ENCODE results near the gene NQO1.
"Not testable (repeated sequence)": the region's sequence is repeated elsewhere in the genome, so short reads cannot be mapped to it uniquely, and the experiment has no call there.

Gene NQO1

DNA sequence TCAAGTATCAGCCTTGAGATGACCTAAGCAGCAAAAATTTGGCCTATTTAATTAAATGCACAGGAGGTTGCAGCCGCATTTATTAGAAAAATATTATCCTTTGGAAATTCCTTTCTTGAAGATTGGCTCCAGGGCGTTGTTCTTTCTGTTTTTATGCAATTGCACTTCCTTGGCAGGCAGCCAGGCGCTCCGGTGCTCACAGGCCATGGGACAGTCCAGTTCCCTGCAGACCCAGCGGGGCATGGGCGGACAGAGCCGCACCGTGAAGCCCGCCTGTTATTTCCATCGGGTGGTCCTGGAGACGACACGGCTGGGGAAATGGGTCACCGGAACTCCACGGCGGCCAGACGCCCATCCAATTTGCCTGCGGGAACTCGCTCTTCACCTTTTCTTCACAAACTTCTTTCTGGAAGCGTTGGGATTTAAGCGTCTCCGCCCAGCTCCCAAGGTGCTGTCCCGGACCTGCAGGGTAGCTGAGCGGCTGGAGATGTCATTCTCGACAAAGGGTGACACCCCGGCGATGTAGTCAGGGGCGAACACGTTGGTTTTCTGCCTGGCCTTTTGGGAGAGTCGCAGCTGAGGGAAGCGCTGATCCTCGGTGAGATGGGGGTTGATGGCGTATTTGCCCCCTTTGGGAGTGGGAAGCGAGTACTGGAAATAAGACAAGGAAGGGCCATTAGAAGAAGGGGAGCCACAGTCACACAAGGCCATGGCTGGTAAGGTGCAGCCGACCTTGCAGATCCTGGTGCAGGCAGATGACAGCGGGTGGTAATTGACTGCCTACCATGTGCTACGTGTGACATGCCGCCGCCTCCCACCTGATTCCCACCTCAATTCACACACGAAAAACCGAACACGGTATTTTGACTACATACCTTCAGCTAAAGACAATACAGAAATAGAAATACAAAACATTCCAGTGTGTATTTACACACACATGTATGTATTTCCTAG is 15.9 kb upstream of the NQO1 start:
- DNase-seq: no peak

- DNase-seq: no peak
These were observed 15.2 kb upstream of the NQO1 start for GRCh38 chr16:69741519-69741918.

DNA sequence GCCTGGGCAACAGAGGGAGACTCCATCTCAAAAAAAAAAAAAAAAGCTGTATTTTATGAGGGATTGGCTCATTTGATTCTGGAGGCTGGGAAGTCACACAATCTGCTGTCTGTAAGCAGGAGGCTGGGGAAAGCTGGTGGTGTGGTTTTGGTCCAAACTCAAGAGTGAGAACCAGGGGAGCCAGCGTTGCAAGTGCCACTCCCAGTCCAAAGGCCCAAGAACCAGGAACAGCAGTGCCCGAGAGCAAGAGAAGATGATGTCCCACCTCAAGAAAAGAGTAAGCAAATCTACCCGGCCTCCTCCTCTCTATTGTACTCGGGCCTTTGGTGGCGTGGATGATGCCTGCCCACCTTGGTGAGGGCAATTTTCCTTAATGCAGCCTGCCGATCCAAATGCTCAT is 5.7 kb upstream of the NQO1 start:
- DNase-seq: no peak

DNA sequence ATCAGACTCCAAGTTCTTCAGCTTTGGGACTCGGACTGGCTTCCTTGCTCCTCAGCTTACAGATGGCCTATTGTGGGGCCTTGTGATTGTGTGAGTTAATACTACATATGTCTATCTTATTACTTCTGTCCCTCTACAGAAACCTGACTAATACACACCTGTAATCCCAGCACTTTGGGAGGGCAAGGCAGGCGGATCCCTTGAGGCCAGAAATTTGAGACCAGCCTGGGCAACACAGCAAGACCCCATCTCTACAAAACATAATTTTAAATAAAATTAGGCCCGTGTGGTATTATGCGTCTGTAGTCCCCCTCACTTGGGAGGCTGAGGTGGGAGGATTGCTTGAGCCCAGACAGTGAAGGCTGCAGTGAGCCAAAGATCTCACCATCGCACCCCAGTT is 4.9 kb upstream of the NQO1 start:
- DNase-seq: not testable (repeated sequence)

- not testable (repeated sequence) for DNase-seq
These were observed 2.7 kb upstream of the NQO1 start for GRCh38 chr16:69729030-69729429.

- DNase-seq: no peak
These were observed 1.5 kb upstream of the NQO1 start for GRCh38 chr16:69727916-69728270.

- no peak for DNase-seq
These were observed 664 bp downstream of the NQO1 start for GRCh38 chr16:69725480-69726312.

DNA sequence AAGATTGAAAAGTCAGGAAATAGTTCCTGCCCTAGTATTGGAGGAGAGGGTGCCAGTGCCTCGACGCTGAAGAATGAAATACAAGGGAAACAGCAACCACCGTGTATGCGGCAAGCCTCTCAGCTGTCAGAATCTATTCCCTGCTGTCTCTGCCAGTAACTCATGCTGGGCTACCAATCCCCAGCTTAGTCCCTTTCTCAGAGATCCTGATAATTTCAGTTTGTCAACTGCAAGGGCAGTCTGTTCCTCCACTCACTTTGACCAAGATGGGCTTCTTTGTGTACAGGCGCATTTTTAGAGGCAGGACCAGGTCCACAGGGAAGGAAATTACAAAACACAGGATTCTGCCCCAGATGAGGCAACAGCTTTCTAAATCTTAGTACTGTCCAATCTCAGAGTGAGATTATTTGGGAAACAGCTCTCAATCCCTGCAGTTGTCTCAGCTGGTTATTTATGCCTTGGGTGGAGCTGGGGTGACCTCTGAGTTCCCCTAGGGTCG is 1.3 kb downstream of the NQO1 start:
- DNase-seq: no peak

DNA sequence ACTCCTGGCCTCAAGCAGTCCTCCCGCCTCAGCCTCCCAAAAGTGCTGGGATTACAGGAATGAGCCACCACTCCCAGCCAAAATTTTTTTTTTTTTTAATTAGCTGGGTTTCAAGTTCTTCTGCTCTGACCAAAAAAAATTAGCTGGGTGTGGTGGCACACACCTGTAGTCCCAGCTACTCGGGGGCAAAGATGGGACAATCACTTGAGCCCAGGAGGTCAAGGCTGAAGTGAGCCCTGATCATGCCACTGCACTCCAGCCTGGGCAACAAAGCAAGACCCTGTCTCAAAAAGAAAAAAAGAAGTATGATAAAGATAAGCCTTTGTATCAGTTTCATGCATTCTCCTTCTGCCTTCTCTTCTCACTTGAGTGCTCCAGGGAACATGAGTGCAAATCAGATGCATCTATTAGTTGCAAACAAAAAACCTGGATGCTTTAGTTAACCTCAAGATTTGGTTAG is 1.9 kb downstream of the NQO1 start:
- no peak for DNase-seq

GRCh38 chr16:69721441-69721957 is 4.9 kb downstream of the NQO1 start:
- DNase-seq: no peak

- DNase-seq: no peak
These were observed 5.4 kb downstream of the NQO1 start for GRCh38 chr16:69720822-69721430.

- no peak for DNase-seq
These were observed 8.1 kb downstream of the NQO1 start for GRCh38 chr16:69718111-69718764.

DNA sequence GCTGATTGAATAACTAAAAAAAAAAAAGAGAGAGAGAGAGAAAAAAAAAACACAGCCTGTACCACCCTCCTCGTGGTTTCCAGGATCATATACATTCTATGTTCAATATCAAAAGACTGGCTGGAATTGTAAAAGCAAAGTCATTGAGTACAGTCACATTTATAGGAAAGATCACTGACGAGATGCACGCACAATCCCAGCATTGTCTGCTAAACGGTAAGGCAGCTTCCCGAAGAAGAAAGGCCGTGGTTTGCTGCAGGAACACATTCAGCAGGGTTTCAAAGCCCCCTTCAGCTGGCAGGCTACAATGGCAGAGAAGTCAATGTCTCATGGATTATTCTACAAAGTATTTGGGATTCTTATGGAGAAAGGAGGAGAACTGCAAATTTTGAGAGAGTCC is 9.3 kb downstream of the NQO1 start:
- no peak for DNase-seq

DNA sequence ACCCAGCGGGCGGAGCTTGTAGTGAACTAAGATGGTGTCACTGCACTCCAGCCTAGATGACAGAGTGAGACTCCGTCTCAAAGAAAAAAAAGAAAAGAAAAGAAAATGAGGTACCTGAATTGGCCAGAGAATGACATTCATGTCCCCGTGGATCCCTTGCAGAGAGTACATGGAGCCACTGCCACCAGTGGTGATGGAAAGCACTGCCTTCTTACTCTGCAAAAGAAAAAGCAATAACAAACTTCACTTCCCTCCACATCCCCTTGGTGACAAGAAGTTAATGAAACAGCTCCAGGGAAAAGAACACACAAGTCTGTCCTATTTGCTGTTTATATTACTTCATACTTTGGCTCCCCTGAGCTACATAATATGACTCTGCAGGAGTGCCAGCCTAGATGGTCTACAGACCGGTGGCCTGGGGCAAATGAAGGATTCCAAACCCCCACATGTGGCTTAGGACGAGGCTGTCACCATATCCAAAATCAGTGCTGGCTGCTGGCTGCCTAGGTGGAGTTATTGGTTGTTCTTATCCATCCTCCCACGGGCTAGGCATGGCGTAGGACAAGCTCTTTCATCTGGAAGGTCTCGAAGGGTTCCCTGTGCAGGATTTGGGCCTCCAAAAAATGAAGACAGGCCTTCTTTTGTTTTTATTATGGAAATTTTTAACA is 13.3 kb downstream of the NQO1 start:
- no peak for DNase-seq

DNA sequence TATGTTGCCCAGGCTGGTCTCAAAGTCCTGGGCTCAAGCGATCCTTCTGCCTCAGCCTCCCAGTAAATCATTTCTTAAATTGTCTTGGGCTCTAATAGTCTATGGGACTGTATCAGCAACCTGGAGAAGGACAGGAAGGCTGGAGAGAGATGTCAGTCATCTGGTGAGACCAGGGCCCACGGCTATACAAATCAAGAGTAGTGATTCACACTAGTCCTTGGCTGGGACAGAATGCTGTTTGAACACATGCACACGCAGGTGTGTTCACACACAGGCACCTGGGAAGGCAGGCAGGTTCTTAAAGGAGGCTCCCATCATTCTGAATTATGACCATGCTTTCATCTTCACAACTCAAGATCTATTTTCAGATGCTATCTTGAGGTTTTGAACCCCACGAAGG is 14.1 kb downstream of the NQO1 start:
- no peak for DNase-seq

GRCh38 chr16:69711115-69711740 is 15.1 kb downstream of the NQO1 start:
- DNase-seq: no peak

DNA sequence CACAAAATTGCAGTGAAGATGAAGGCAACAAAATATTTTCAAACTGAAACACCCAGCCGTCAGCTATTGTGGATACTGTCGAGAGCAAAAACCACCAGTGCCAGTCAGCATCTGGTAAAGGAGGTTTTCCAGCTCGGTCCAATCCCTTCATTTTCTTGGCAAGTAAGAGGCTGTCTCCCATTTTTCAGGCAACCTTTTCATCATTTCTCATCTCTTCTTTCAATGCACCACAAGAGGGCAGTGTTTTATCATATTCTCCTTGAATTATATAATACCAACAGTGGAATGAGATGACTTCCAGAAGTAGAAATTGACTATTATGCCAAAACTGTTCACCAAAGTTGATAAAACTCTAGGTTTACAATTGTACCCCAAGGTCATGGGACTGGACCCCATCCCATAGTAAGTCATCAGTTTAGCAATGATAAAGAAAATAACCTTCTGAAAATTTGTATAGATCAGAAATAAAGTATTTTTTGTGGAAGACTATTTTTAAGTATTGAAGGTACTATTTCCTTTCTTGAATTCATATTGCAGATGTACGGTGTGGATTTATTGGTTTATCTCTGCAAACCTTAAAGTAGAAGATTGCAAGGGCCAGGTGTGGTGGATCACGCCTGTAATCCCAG is 16.8 kb downstream of the NQO1 start:
- no peak for DNase-seq

DNA sequence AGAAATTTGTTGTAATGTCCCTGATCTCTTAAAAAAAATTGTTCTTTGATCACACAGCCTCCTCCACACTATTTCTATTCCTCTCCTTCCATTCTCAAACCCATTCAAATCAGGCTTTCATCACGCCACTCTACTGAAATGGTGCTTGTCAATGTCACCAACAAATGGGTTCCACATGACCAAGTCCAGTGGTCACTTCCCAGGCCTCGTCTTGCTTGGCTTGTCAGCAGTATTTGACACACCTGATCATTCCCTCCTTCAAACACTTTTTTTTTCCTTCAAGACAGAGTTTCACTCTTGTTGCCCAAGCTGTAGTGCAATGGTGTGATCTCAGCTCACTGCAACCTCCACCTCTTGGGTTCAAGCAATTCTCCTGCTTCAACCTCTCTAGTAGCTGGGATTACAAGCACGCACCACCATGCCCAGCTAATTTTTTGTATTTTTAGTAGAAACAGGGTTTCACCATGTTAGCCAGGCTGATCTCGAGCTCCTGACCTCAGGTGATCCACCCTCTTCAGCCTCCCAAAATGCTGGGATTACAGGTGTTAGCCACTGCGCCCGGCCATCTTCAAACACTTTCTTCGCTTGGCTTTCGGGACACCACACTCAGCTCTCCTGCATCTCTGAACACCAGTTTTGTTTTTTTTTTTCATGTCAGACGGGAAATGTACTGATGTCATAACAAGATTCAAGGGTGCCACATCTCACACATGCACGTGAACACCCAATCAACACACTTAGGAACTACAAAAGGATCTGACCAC is 18.3 kb downstream of the NQO1 start:
- no peak for DNase-seq

DNA sequence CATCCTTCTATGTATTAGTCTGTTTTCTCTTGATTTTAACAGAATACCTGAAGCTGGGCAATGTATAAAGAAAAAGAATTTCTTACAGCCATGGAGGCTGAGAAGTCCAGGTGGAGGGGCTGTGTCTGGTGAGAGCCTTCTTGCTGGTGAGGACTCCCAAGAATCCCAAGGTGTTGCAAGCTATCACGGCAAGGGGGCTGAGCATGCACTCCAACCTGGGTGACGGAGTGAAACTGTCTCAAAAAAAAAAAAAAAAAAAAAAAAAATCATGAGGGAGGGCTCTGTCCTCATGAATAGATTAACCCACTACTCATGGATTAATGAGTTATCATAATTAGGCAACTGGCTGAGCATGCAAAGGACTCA is 19.4 kb downstream of the NQO1 start:
- no peak for DNase-seq

All from activated CD4-positive, CD25-positive, alpha-beta regulatory T cell (primary cell).